SK-N-DZ (cell line): ENCODE data around the gene PIP5K1A.

Experiments used
- DNase-seq: peaks from one replicate; pipeline ENCODE4 v3.0.0-alpha.2; 2015; ENCODE audit warnings: low spot score

PIP5K1A gene

DNA sequence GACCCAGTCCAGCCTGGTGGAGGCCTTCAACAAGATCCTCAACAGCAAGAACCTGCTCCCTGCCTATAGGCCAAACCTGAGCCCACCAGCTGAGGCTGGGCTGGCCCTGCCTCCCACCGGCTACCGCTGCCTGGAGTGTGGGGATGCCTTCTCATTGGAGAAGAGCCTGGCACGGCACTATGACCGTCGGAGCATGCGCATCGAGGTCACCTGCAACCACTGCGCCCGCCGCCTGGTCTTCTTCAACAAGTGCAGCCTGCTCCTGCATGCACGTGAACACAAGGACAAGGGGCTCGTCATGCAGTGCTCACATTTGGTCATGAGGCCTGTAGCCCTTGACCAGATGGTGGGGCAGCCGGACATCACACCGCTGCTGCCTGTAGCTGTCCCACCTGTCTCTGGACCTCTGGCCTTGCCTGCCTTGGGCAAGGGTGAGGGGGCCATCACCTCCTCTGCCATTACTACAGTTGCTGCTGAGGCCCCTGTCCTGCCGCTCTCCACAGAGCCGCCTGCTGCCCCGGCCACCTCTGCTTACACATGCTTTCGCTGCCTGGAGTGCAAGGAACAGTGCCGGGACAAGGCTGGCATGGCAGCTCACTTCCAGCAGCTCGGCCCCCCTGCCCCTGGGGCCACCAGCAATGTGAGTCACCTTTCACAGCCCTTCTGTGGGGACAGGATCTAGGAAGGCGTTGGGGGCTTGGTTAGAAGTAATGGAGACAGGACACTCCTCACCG is 89.6 kb downstream of the PIP5K1A start:
- DNase-seq, result no peak

DNA sequence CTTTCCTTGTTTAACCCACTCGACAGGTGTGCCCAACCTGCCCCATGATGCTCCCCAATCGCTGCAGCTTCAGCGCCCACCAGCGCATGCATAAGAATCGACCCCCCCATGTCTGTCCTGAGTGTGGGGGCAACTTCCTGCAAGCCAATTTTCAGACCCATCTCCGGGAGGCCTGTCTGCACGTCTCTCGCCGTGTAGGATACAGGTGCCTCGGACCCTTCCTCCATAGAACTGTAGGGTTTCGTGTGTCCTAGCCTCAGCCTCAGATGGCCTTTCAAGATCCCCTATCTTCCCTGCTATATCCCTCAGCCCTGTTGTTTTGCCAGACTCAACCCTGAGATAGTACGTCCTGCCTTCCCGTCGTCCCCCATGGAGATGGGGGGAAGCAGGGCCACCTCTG is 90.2 kb downstream of the PIP5K1A start:
- no peak for DNase-seq

DNA sequence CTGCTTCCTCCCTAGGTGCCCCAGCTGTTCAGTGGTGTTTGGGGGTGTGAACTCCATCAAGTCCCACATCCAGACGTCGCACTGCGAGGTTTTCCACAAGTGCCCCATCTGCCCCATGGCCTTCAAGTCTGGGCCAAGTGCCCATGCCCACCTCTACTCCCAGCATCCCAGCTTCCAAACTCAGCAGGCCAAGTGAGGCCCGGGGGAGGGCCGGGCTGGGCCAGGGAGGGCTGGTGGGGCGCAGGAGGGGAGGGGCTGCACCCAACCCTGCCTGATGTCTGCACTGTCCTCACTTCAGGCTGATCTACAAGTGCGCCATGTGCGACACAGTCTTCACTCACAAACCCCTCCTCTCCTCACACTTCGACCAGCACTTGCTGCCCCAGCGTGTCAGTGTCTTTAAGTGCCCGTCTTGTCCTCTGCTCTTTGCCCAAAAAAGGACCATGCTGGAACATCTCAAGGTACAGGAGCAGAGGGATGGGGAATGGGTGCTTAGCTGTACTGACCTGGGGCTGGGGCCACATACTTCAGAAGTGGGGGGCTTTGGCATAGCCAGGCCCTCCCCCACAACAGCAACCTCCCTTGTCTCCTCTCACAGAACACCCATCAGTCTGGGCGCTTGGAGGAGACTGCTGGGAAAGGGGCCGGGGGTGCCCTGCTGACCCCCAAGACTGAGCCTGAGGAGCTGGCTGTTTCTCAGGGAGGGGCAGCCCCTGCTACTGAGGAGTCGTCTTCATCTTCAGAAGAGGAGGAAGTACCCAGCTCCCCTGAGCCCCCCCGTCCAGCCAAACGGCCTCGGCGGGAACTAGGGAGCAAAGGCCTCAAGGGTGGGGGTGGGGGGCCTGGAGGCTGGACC is 91.0 kb downstream of the PIP5K1A start:
- DNase-seq, result no peak

DNA sequence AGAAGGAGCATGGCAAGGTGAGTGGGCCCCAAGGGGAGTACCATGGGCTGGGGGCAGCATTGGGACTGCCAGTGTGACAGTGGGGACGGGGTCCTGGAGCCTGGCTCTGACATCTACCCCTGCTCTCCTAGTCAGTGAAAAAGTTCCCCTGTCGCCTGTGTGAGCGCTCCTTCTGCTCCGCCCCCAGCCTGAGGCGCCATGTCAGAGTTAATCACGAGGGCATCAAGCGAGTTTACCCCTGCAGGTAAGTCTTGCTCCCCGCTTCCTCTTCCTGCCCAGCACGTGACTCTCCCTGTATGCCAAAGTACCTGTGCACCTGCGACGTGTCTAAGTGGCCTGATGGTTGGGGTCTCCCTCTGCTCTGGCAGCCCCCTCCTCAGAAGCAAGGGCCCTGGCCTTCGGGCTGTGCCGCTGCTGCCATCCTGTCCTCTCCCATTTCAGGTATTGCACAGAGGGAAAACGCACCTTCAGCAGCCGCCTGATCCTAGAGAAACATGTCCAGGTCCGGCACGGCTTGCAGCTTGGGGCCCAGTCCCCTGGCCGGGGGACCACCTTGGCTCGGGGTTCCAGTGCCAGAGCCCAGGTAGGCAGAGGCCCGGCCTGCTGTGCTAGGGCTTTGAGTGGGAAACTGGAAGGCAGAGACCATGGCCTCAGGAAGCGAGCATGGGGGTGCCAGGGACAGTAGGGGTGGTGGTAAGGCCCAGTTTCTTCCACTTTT is 91.8 kb downstream of the PIP5K1A start:
- no peak for DNase-seq

DNA sequence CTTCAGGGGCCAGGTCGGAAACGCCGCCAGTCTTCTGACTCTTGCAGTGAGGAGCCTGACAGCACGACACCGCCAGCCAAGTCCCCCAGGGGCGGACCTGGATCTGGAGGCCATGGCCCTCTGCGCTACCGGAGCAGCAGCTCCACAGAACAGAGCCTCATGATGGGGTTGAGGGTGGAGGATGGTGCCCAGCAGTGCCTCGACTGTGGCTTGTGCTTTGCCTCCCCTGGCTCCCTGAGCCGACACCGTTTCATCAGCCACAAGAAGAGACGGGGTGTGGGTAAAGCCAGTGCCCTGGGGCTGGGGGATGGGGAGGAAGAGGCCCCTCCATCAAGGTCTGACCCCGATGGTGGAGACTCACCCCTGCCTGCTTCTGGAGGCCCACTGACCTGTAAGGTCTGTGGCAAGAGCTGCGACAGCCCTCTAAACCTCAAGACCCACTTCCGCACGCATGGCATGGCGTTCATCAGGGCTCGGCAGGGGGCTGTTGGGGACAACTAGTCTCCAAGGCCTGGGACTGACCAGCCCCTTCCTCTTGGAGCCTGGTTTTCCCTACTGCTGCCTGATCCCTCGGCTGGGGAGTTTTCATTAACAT is 92.5 kb downstream of the PIP5K1A start:
- no peak for DNase-seq

DNA sequence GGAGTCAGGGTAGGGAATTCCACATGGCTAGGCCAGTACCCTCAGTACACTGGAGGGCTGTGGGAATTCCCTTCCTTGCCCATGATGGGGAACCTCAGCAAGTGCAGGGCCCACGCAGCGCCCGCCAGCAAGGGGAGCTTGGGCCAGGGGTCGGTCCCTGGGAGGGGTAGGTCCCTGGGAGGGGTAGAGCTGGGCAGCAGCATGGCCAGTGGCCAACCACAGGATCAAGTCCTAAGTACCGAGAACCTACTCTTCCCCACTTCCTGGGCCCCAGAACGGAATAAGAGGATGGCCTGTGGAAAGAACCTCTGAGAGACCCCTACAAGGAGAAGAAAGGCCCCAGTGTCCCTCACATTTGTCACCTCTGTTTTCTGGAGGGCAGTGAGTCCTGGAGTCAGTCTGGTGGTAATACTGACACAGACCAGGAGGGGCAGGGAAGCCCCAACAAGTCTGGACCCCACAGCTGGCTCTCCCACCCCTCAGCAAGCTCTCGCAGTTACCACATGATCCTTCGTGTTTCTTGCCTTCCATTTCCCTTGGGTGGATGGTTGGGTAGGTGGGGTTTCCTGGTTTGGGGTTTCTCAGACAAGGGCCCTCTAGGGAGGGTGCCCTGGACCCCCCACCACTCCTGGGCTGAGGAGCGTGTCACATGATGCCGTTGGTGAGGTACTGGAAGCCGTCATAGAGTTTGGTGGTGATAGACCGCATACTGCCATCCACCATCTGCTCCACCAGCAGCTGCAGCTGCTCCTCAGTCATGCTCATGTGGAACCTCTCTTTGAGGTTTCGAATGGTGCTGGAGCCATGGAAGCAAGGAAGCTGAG is 94.1 kb downstream of the PIP5K1A start:
- no peak for DNase-seq

DNA sequence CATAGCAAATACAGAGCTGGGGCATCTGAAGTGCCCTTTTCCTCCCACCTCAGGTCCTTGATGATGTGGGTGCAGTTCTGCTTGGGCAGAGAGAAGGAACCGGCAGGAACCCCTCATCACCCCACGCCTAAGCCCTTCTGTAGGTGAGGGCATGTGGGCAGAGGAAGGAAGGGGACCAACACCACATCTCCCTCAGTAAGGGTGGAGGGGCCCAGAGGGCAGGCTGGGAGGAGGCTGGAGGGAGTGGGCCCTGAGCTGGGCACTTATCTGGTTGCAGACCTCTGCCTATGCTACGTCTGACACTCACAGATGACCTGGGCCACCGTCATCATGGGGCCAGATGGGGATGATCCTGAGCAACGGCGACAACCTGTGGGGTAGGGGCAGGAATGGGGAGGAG is 94.7 kb downstream of the PIP5K1A start:
- no peak for DNase-seq

DNA sequence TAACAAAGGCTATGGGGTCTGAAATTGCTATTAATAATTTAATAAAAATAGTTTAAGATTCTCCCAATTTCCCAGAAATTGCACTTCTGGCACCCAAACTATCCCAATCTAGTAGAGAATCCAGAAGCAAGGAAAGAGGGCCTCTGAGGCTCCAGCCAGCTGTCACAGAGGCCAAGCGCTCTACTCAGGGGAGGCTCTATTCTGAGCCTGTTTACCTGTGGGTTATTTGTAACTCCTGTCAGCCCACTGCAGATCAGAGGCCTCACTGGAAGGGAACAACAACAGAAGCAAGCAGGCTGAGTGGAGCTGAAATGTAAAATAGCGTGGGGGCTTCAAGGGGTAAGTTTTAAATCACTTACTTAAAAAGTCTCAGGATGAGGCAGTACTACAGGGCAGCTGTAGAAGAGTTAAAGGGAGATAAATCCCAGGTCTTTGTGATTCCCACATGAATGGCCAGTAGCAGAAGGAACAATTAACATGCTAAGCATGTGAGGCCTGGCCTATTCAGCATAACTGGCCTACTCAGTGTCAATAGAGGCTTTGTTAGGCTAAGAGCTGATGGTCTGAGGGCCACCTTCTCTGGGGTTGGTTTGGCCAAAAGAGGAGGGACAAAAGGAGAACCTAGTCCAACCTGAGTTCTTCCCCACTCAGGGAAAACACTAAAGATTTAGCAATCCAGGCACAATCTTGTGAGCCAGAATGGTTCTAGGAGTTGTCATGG is 96.5 kb downstream of the PIP5K1A start:
- DNase-seq, result no peak
